K562 treated with DMSO at 1 percent for 12 hours (cell line): ENCODE results near the gene LAMP5. TPM values are rescaled to one million over a fixed set of nuclear protein-coding genes. Genes with fewer than 3 reads are reported as not detected.

ENCODE experiments used
- total RNA-seq: library from RNA; unstranded; fragments of 300-600 nt; gene quantifications from 2 replicates; pipeline ENCODE4 v1.2.3, GENCODE V29; 2022; ENCODE audit not compliant: insufficient read depth

LAMP5 gene, protein sequence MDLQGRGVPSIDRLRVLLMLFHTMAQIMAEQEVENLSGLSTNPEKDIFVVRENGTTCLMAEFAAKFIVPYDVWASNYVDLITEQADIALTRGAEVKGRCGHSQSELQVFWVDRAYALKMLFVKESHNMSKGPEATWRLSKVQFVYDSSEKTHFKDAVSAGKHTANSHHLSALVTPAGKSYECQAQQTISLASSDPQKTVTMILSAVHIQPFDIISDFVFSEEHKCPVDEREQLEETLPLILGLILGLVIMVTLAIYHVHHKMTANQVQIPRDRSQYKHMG
- not detected in 2 replicates for total RNA-seq

DNA sequence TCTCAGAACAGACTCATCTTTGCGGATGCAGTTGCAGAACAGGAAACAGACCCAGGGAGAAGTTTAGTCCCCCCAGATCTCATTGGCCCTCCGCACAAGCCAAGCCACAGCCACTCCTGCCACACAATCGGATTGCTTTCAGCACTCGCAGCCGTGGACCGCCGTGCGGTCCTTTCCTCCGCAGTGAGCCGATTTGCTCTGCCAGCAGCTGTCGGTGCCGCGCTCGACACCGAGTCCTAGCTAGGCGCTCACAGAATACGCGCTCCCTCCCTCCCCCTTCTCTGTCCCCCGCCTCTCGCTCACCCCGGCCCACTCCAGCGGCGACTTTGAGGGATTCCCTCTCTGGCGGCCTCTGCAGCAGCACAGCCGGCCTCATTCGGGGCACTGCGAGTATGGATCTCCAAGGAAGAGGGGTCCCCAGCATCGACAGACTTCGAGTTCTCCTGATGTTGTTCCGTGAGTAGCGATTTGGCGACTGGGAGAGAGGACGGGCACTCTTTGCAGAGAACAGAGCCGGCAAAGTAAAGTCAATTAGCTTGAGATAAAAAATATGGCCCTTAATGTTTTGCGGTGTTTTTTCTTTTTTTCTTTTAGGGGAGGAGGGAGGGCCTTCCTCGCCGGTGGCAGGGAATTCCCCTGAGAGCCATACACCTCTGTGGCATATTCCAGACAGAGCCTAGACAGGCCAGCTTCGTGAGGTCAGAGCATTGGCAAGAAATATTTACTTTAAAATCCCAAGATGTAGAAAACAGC, at the start of gene LAMP5:
Gene LAMP5 (plus strand): TSS at position 130 of the 753 bp plus-strand sequence. CDS start 263 bp downstream, at position 393.

